CD4-positive, alpha-beta T cell treated with Interleukin-4 for 4 hours (primary cell): Measurements from ENCODE around the gene DIS3L2.

Experiments used
- DNase-seq: peaks from one replicate; pipeline ENCODE4 v3.0.0-alpha.2; 2020

The DIS3L2 gene

DNA sequence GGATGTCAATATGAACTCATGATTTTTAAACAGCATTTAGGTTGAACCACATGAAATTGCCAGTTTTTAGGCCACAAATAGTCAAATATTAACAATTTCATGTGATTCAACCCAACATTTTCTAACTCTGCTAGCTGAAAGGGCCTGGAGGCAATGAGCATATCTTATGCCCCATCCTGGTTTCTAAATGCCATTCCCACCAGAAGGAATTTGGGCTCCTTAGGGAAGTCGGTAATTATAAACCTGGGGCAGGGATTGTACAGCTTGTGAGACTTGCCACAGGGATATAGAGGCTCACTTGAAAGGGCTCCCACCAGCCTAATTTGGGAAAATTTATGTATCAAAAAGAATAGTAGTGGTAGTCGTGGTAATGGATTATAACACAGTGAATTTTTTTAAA is 238.7 kb downstream of the DIS3L2 start:
- no peak for DNase-seq

GRCh38 chr2:232203166-232203891 is 241.8 kb downstream of the DIS3L2 start:
- no peak for DNase-seq

- DNase-seq: no peak
Measured at GRCh38 chr2:232203936-232204335, 242.4 kb downstream of the DIS3L2 start.

DNA sequence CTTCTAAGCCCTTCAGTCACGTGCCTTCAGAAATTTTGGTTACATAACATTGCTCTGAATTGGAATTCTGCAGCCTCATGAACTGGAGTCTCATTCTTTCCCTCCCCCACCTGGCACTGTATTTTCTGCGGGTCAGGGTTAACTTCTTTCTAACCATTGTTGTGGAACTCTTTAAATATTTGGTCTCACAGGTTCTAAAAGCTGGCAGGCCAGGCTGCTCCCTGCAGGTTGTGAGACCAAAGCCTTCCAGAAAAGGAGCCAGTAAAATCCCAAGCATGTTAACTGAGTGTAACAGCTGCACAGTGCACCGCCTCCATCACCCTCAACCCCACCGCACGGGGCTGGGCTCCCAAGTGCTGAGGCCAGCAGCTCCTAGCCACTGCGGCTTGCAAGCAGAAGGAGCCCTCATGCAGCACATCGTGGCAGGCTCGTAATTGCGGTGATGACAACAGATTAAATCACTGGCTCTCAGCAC is 243.0 kb downstream of the DIS3L2 start:
- no peak for DNase-seq

DNA sequence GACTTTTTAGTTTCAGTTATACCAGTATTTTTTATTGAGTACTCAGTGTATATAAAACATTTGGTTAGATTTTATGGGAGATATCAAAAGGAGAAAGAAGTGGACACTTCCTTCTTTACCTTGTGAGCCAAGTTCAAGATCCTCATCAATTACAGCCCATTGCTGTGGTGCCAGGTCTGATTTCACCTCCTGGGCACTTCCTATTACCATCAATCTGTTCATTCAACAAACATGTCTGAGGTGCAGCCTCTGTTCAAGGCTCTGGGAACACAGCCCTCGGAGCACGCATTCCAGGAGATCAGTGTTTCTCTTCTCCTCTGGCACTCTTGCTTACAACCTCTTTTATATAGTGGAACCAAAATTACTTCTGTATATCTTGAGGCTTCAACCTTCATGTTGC is 245.7 kb downstream of the DIS3L2 start:
- DNase-seq: no peak

- DNase-seq: no peak
Measured at GRCh38 chr2:232210306-232210705, 248.8 kb downstream of the DIS3L2 start.

- DNase-seq: no peak
Measured at GRCh38 chr2:232211743-232212686, 250.5 kb downstream of the DIS3L2 start.

GRCh38 chr2:232213176-232213575 is 251.7 kb downstream of the DIS3L2 start:
- no peak for DNase-seq

DNA sequence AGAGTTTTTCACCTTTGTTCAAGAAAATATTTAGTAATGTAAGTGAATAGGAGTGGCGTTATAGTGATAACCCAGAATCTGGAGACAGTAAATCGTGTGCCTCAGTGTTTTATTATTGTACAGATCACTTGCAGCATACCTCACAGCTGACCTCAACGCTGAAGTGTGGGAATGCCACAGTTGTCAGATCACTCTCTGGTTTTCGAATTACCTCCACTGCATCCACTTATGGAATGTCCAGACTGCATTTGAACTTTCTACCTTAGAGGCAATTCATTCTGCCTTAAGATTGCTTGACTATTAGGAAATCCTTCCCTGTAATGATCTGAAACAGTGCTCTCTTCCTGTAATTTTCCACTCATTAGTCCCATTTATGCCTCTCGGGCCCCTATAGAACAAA is 252.5 kb downstream of the DIS3L2 start:
- DNase-seq: no peak

DNA sequence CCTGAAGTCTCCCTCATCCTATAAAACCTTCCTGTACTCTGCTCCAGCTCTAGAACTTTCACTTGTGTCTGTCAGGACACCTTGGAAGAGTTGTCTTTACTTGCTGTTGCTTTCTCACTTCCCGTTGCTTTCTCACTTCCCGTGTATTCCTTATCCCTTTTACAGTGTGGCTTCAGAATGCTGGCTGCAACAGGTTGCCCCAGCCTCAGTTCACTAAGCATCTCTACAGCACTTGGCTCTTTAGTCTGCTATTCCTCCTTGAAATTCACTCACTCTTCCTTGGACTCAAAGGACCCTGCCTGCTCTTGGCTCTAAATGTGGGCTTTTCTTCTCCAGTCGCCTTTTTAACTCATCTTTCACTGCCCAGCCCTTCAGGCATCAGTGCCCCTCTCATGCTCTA is 254.5 kb downstream of the DIS3L2 start:
- DNase-seq: no peak

DNA sequence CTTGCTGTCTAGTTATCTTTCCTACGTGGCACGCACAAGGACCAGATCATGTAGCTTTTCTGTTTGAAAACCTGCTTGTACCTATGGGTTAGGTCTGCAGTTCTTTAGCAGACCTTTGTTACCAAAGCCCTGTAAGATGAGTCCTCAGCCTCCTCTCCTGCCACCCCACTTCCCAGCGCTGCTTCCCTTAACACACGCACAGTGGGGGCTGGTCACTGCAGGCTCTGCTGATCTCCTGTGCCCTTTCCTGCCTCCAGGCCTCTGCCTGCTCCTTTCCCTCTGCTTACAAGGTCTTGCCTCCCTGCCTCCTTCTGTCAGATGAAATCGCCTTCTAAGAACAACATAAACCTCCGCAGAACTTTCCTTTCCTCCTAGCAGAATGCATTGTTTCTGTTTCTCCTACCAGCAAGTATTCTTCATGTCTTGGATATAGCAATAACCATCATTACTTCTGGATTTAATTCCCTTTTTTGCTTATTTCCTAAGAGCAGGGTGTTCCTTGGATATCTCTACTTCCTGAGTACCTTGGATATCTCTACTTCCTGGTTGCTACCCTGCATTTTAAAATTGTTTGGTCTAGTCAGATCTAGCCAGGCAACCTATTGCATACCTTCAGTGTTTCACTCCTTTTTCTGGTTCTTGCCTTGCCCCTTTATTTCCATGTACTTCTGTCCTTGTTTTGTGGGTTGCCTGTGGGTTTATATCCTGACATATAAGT is 257.4 kb downstream of the DIS3L2 start:
- no peak for DNase-seq

DNA sequence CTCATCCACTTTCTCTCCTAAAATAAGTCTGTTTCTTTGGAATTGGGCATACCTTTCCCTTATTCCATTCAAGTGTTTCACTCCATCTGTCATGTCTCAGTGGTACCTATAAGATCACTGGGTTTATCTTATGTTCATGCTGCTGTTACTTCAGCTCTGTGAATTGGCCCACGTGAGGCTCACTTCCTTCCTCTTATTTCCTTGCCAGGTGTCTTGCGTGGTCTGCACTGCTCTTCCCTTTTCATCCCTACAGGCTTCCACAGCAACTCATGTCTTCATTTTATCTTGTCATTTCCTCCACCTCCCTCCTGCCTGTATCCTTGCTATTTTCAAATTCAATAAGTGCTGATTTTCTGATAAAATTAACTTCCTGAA is 258.0 kb downstream of the DIS3L2 start:
- DNase-seq: no peak

DNA sequence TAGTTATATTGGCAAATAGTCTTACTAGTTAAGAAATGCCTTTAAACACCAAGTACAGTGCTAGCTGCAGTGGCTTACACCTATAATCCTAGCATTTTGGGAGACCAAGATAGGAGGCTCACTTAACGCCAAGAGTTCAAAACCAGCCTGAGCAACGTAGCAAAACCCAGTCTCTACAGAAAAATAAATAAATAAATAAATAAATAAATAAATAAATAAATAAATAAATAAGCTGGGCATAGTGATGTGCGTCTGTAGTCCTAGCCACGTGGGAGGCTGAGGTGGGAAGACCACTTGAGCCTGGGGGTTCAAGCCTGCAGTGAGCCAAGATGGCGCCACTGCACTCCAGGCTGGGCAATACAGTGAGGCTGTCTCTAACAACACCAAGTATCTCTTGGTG is 258.4 kb downstream of the DIS3L2 start:
- no peak for DNase-seq

DNA sequence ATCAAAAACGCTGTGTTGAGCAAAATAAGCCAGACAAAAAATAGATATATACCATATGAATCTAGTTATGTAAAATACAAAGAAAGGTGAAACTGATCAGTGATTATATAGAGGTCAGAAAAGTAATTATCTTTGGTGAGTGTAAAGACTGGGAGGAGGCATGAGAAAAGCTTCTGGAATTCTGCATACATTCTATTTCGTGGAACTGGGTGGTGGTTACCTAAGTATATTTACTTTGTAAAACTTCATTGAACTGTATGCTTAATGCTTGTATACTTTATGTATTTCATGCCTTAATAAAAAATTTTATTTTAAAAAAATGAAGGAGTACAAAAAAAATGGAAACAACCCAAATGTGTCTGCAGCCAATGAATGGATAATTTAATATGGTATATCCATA is 263.9 kb downstream of the DIS3L2 start:
- no peak for DNase-seq

DNA sequence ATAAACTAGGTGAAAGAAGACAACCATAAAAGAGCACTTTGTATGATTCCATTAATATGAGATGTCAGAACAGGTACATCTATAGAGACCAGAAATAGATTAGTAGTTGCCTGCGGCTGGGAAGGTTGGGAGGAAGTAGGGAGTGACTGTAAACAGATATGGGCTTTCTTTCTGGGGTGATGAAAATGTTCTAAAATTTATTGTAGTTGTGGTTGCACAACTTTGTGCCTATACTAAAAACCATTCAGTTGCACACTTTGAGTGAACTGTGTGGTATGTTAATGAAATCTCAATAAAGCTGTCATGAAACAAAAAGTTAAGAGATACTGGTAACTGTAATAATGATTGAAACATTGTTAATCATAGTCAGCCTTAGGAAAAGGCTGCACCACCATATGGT is 264.4 kb downstream of the DIS3L2 start:
- DNase-seq: no peak

GRCh38 chr2:232228332-232228731 is 266.8 kb downstream of the DIS3L2 start:
- no peak for DNase-seq

GRCh38 chr2:232228971-232229894 is 267.7 kb downstream of the DIS3L2 start:
- DNase-seq: no peak

GRCh38 chr2:232229911-232230310 is 268.4 kb downstream of the DIS3L2 start:
- DNase-seq: no peak

DNA sequence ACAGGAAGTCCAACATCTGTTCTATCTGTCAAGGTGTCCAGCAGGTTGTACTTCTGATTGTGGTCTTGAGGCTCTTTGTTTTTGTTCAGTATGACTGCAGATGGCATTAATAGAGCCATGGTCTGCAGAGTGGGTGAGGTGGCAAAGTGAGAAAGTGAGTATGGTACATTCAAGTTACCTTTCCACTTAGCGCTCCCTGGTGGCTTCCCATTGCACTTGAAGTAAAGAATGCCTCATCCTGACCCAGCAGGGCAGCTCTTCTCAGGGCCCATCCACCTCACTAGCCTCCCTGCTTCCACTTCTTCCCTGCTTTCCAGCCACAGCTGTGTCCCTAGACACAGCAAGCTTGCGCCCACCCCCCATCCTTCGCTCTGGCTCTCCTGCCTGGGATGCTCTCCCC is 269.0 kb downstream of the DIS3L2 start:
- DNase-seq: no peak

DNA sequence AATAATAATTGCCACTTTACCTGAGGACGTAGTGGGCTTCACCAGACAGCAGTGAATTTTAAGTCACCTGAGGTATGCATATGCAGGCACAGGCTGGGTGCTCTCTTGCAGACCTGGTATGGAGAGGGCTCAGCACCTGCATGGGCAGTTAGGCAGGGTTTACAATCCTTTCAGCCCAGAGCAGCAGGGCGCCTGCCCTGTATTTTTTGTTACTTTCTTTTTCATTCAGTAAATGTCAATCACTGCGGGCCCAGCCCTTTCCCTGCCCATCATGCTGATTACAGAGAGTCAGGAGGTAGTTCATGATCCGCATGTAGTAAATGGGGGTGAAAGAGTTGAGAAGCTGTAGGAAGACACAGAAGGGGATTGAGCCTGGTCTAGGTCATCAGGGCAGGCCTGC is 270.0 kb downstream of the DIS3L2 start:
- no peak for DNase-seq

- DNase-seq: no peak
Measured at GRCh38 chr2:232232915-232233314, 271.4 kb downstream of the DIS3L2 start.

- DNase-seq: no peak
Measured at GRCh38 chr2:232234922-232235615, 273.6 kb downstream of the DIS3L2 start.
